H1 (cell line): ENCODE results near the gene FHOD1. TPM values are rescaled to one million over a fixed set of nuclear protein-coding genes. Genes with fewer than 3 reads are reported as not detected.

ENCODE experiments used
- CTCF ChIA-PET: fragments of 300-600 bp; sonication (Branson Sonifier 250); formaldehyde crosslinking; loops from one replicate; lab custom pipeline; 2021; ENCODE audit not compliant: partially characterized antibody; lab: Charles Lee
- POLR2A ChIA-PET: fragments of 300-600 bp; sonication (Branson Sonifier 250); formaldehyde crosslinking; loops from one replicate; lab custom pipeline; 2021; ENCODE audit warnings: inconsistent platforms; ENCODE audit not compliant: partially characterized antibody; lab: Charles Lee
- DNase-seq, 2 experiments: peaks; one replicate each; pipeline versions ENCODE4 v3.0.0 to v3.0.0-alpha.2; 2010 to 2022; ENCODE audit warnings: low spot score in 2 of 2, low read depth in 1 of 2, mixed read lengths in 1 of 2
- FAIRE-seq: peaks from 2 replicates; lab custom pipeline; 2011; peaks lifted over from hg19 to GRCh38; lab: Jason Lieb, UNC
- H2AFZ ChIP-seq: 2 replicates; pipeline ENCODE4 v1.8.1; 2012; ENCODE audit warnings: low read length, inconsistent platforms
- H2AK5ac ChIP-seq: 2 replicates; pipeline ENCODE4 v1.6.1; 2013; ENCODE audit warnings: low read depth, low read length
- H2BK120ac ChIP-seq: replicated peaks from 2 replicates; pipeline ENCODE3; 2013; ENCODE audit warnings: low read depth, low read length, inconsistent platforms
- H2BK12ac ChIP-seq: 2 replicates; pipeline ENCODE4 v1.6.1; 2013; ENCODE audit warnings: low read depth, low read length
- H2BK15ac ChIP-seq: 2 replicates; pipeline ENCODE4 v1.6.1; 2013; ENCODE audit warnings: low read length
- H2BK20ac ChIP-seq: 2 replicates; pipeline ENCODE4 v1.6.1; 2013; ENCODE audit warnings: low read length
- H2BK5ac ChIP-seq: 2 replicates; pipeline ENCODE4 v1.6.1; 2013; ENCODE audit warnings: low read depth, low read length
- H3K14ac ChIP-seq: 2 replicates; pipeline ENCODE4 v1.6.1; 2013; ENCODE audit warnings: inconsistent platforms; ENCODE audit not compliant: insufficient read length
- H3K18ac ChIP-seq: 2 replicates; pipeline ENCODE4 v1.6.1; 2013; ENCODE audit warnings: low read length; ENCODE audit errors: extremely low read depth
- H3K23ac ChIP-seq: 2 replicates; pipeline ENCODE4 v1.6.1; 2013; ENCODE audit warnings: inconsistent platforms; ENCODE audit not compliant: insufficient read length
- H3K23me2 ChIP-seq: 2 replicates; pipeline ENCODE4 v1.6.1; 2013; ENCODE audit warnings: low read depth, low read length
- H3K27ac ChIP-seq: 2 replicates; pipeline ENCODE4 v1.6.1; 2011; ENCODE audit warnings: low read depth, low read length, inconsistent platforms
- H3K27me3 ChIP-seq, 4 experiments: replicated peaks in 1 of 4; 1 replicate in 1 of 4; 2 replicates in 3 of 4; pipeline versions ENCODE4 v1.6.1 to v1.8.1; 2011 to 2013; ENCODE audit warnings: low read length in 3 of 4, mild to moderate bottlenecking in 3 of 4, inconsistent platforms in 2 of 4, mixed read lengths in 2 of 4, moderate library complexity in 1 of 4; ENCODE audit not compliant: control insufficient read depth in 3 of 4, insufficient read depth in 3 of 4; ENCODE audit errors: extremely low read depth in 1 of 4
- H3K36me3 ChIP-seq, 4 experiments: 2 replicates each; pipeline versions ENCODE4 v1.6.1 to v1.8.1; 2011 to 2013; ENCODE audit warnings: mild to moderate bottlenecking in 4 of 4, low read length in 3 of 4, moderate library complexity in 2 of 4, control low read depth in 1 of 4, inconsistent platforms in 1 of 4; ENCODE audit not compliant: insufficient read depth in 4 of 4, control insufficient read depth in 2 of 4
- H3K4ac ChIP-seq: replicated peaks from 2 replicates; pipeline ENCODE3; 2013; ENCODE audit warnings: low read length, low read depth, mixed read lengths, inconsistent platforms; ENCODE audit not compliant: insufficient read length
- H3K4me1 ChIP-seq, 4 experiments: replicated peaks in 1 of 4; 1 replicate in 1 of 4; 2 replicates in 3 of 4; pipeline versions ENCODE4 v1.6.1 to v1.8.1; 2011 to 2013; ENCODE audit warnings: low read length in 3 of 4, inconsistent platforms in 2 of 4, mixed read lengths in 1 of 4; ENCODE audit not compliant: insufficient read depth in 4 of 4, control insufficient read depth in 3 of 4
- H3K4me2 ChIP-seq, 2 experiments: 2 replicates each; pipeline versions ENCODE4 v1.6.1 to v1.8.1; 2011 to 2013; ENCODE audit warnings: low read depth in 2 of 2, low read length in 2 of 2, control low read depth in 1 of 2, inconsistent platforms in 1 of 2, mild to moderate bottlenecking in 1 of 2; ENCODE audit not compliant: insufficient read depth in 1 of 2
- H3K4me3 ChIP-seq, 4 experiments: fragments of 200-600, 300-600 bp in 1 of 4; sonication (generic), shearing (Covaris generic), sonication (Bioruptor Twin) in 1 of 4; 2 replicates each; pipeline versions ENCODE4 v1.5.1 to v1.8.1; 2011 to 2016; ENCODE audit warnings: low read length in 4 of 4, low read depth in 3 of 4, control low read depth in 2 of 4, inconsistent platforms in 2 of 4, mild to moderate bottlenecking in 2 of 4, mixed read lengths in 1 of 4, moderate library complexity in 1 of 4; ENCODE audit not compliant: insufficient read depth in 2 of 4; ENCODE audit errors: extremely low read depth in 1 of 4
- H3K56ac ChIP-seq: replicated peaks from 2 replicates; pipeline ENCODE3; 2013; ENCODE audit warnings: low read depth, mild to moderate bottlenecking, mixed read lengths, low read length, inconsistent platforms; ENCODE audit not compliant: insufficient read length
- H3K79me1 ChIP-seq: 2 replicates; pipeline ENCODE4 v1.6.1; 2013; ENCODE audit warnings: low read depth, low read length, control low read depth
- H3K79me2 ChIP-seq, 2 experiments: 2 replicates each; pipeline versions ENCODE4 v1.6.1 to v1.8.1; 2012 to 2013; ENCODE audit warnings: low read length in 2 of 2, mild to moderate bottlenecking in 2 of 2, inconsistent platforms in 1 of 2; ENCODE audit not compliant: insufficient read depth in 2 of 2, control insufficient read depth in 1 of 2
- H3K9ac ChIP-seq, 4 experiments: replicated peaks in 1 of 4; 1 replicate in 1 of 4; 2 replicates in 3 of 4; pipeline versions ENCODE4 v1.6.1 to v1.8.1; 2011 to 2013; ENCODE audit warnings: low read depth in 3 of 4, low read length in 3 of 4, control low read depth in 2 of 4, mild to moderate bottlenecking in 2 of 4, moderate library complexity in 2 of 4, inconsistent platforms in 1 of 4; ENCODE audit errors: extremely low read depth in 1 of 4
- H3K9me3 ChIP-seq, 2 experiments: 2 replicates each; pipeline versions ENCODE4 v1.6.1 to v1.8.1; 2012 to 2013; ENCODE audit warnings: mild to moderate bottlenecking in 2 of 2, moderate library complexity in 2 of 2, control low read depth in 1 of 2, inconsistent platforms in 1 of 2, low read depth in 1 of 2, low read length in 1 of 2, mixed read lengths in 1 of 2; ENCODE audit not compliant: insufficient read depth in 2 of 2
- H4K20me1 ChIP-seq, 2 experiments: replicated peaks in 1 of 2; 2 replicates each; pipeline versions ENCODE3 to v1.8.1; 2011 to 2013; ENCODE audit warnings: inconsistent platforms in 2 of 2, low read length in 2 of 2, mild to moderate bottlenecking in 1 of 2; ENCODE audit not compliant: insufficient read depth in 2 of 2, control insufficient read depth in 1 of 2
- H4K5ac ChIP-seq: 2 replicates; pipeline ENCODE4 v1.6.1; 2013; ENCODE audit warnings: low read length, low read depth, mixed read lengths, inconsistent platforms; ENCODE audit not compliant: insufficient read length
- H4K8ac ChIP-seq: 2 replicates; pipeline ENCODE4 v1.8.0; 2013; ENCODE audit warnings: mild to moderate bottlenecking, moderate library complexity, low read length, inconsistent platforms; ENCODE audit not compliant: insufficient read depth; ENCODE audit errors: extremely low read depth
- H4K91ac ChIP-seq: replicated peaks from 2 replicates; pipeline ENCODE3; 2013; ENCODE audit warnings: low read length, mixed read lengths, inconsistent platforms; ENCODE audit not compliant: insufficient read length
- CEBPB ChIP-seq: IDR thresholded peaks from 2 replicates; pipeline ENCODE4 v1.6.1; 2012; ENCODE audit warnings: low read depth, low read length
- CHD1 ChIP-seq: IDR thresholded peaks from 2 replicates; pipeline ENCODE4 v1.6.1; 2012; ENCODE audit warnings: low read depth, low read length, improper control_type of control experiment
- CREB1 ChIP-seq: IDR thresholded peaks from 2 replicates; pipeline ENCODE4 v1.6.1; 2012; ENCODE audit warnings: inconsistent platforms
- E2F6 ChIP-seq: IDR thresholded peaks from 2 replicates; pipeline ENCODE4 v1.6.1; 2012; ENCODE audit warnings: inconsistent platforms
- GABPA ChIP-seq: IDR thresholded peaks from 2 replicates; pipeline ENCODE4 v1.6.1; 2011; ENCODE audit warnings: mild to moderate bottlenecking, low read length, moderate library complexity, borderline replicate concordance; ENCODE audit not compliant: insufficient read depth
- JUN ChIP-seq: IDR thresholded peaks from 2 replicates; pipeline ENCODE4 v1.6.1; 2011; ENCODE audit warnings: low read depth, mild to moderate bottlenecking, improper control_type of control experiment, low read length
- JUND ChIP-seq: IDR thresholded peaks from 2 replicates; pipeline ENCODE4 v1.6.1; 2011; ENCODE audit warnings: mild to moderate bottlenecking, improper control_type of control experiment, low read length
- PHF8 ChIP-seq: fragments of 200-600 bp; sonication (generic); conservative IDR thresholded peaks from 2 replicates; pipeline ENCODE4 v1.7.1; 2012; ENCODE audit warnings: low read depth, mild to moderate bottlenecking, inconsistent platforms, low read length, moderate library complexity
- POLR2A ChIP-seq, 2 experiments: IDR thresholded peaks; 1 replicate in 1 of 2; 2 replicates in 1 of 2; pipeline ENCODE4 v1.6.1; 2011; ENCODE audit warnings: low read depth in 2 of 2, low read length in 2 of 2, mild to moderate bottlenecking in 2 of 2; ENCODE audit errors: control extremely low read depth in 1 of 2
- SIX5 ChIP-seq: IDR thresholded peaks from 2 replicates; pipeline ENCODE4 v1.6.1; 2011; ENCODE audit warnings: mild to moderate bottlenecking, low read depth, low read length
- SP1 ChIP-seq: IDR thresholded peaks from 2 replicates; pipeline ENCODE4 v1.6.1; 2011; ENCODE audit warnings: low read depth, low read length
- SUZ12 ChIP-seq: fragments of 200-600 bp; sonication (generic); IDR thresholded peaks from 2 replicates; pipeline ENCODE4 v1.6.1; 2012; ENCODE audit warnings: mild to moderate bottlenecking, inconsistent platforms, low read length, moderate library complexity, mixed read lengths
- WGBS, 2 experiments: shearing (Covaris generic) in 1 of 2; methylation state at CpG; one replicate each; pipeline versions ENCODE4 v1.1.6 to v1.1.7; 2013 to 2015; ENCODE audit warnings: low lambda C conversion rate in 2 of 2, mixed read lengths in 2 of 2, inconsistent platforms in 1 of 2, low coverage in 1 of 2, missing lambda C conversion rate in 1 of 2; ENCODE audit not compliant: insufficient replicate concordance in 2 of 2, insufficient coverage in 1 of 2, insufficient read length in 1 of 2; ENCODE audit errors: extremely low coverage in 1 of 2, missing lambda C conversion rate in 1 of 2; 5-methylcytosine and 5-hydroxymethylcytosine counted together
- polyA plus RNA-seq, 7 experiments: library from polyadenylated mRNA; depleted of rRNA in 3 of 7; stranded (reverse) in 5 of 7; unstranded in 2 of 7; fragments of >200 nt in 5 of 7; fragments of 200-250 nt in 2 of 7; gene quantifications; 1 replicate in 5 of 7; 2 replicates in 1 of 7; 4 replicates in 1 of 7; pipeline versions ENCODE4 v1.2.1 to v1.2.3, GENCODE V29; 2011 to 2013; ENCODE audit warnings: missing spikeins in 2 of 7, mixed read lengths in 2 of 7
- total RNA-seq: library from RNA; stranded (reverse); fragmentation: NEBNext Ultra II Directional; extraction: Animal tissue kit (Norgen Biotek cat#: 25700); gene quantifications from 2 replicates; pipeline ENCODE4 v1.2.1, GENCODE V29; 2021

The FHOD1 gene
- total and polyA plus RNA-seq, 2 of the 8 experiments (the other 6 are each of a cell fraction or from before 2014, with no cell fraction given): 31.3 to 60.7 TPM

GRCh38 chr16:67252609-67253497 is 5.6 kb upstream of the FHOD1 start:
- Histone ChIP-seq H3K56ac (no peak overlapping the region), H3K4me3 (no peak overlapping the region), H3K4me2 (no peak overlapping the region), H3K27me3 (peaks cover 0 to 20% (median 12%) of the 10 kb centered on the region in 4 experiments; a peak in 5 of 7 replicates), H2BK15ac (no peak overlapping the region), H3K9ac (no peak overlapping the region), H4K91ac (no peak overlapping the region), H4K8ac (no peak overlapping the region), H3K36me3 (peaks cover 0 to 2% (median 0%) of the 10 kb centered on the region in 4 experiments; a peak in 2 of 8 replicates), H3K79me1 (no peaks in the 10 kb centered on the region; the same call in 1 of the 2 replicates), H3K9me3 (no peaks in the 10 kb centered on the region), H3K79me2 (no peaks in the 10 kb centered on the region), H2BK5ac (no peak overlapping the region), H3K18ac (no peak overlapping the region), H2BK20ac (no peak overlapping the region), H3K4me1 (peaks cover 2 to 13% (median 3%) of the 10 kb centered on the region in 4 experiments; a peak in 6 of 7 replicates), H3K23ac (no peak overlapping the region), H4K20me1 (peaks cover 3 to 9% of the 10 kb centered on the region in 2 experiments), H2AFZ (no peak overlapping the region), H4K5ac (no peak overlapping the region), H3K4ac (no peak overlapping the region), H2BK12ac (no peak overlapping the region), H3K23me2 (peaks cover 11% of the 10 kb centered on the region; the same call in 1 of the 2 replicates), H2AK5ac (0 out of 2 replicates have a peak overlapping the region, but pooled peaks have one; percentile 24), H3K27ac (no peak overlapping the region), H2BK120ac (no peak overlapping the region), H3K14ac (no peak overlapping the region)
- ChIA-PET CTCF (interaction anchor here (0.5 to 1.9 kb wide), 8 partner anchors 8 to 267 kb away, joined by 3 to 5 read pairs (median 5); partner anchors contain the start of gene ZDHHC1), POLR2A (interaction anchor here (0.5 kb wide), 1 partner anchor 1360 kb away, joined by 3 read pairs; no protein-coding TSS in a partner anchor)
- FAIRE-seq: no peak
- no peak for DNase-seq
- 87% methylated on average over 4 of the region's 4 CpGs; no CpG with 5 or more reads in 1 of the 2 experiments for WGBS, 2 experiments
- TF ChIP-seq JUN: no peak
- no peak for TF ChIP-seq SP1
- no peak for TF ChIP-seq CEBPB
- TF ChIP-seq JUND: no peak
- TF ChIP-seq E2F6: no peak
- no peak for TF ChIP-seq PHF8
- TF ChIP-seq POLR2A (IDR thresholded peaks at IDR 0.05; ENCODE audit: control extremely low read depth in 1 of 2, low read depth in 2 of 2, low read length in 2 of 2): no peak
- no peak for TF ChIP-seq SUZ12
- TF ChIP-seq SIX5: no peak
- TF ChIP-seq GABPA: no peak
- TF ChIP-seq CHD1: no peak
- no peak for TF ChIP-seq CREB1
